Activated T-helper 2 cell treated with anti-CD3 and anti-CD28 coated beads, Interferon-gamma antibody, Interleukin-2, Interleukin-4, amounts not matched to agents 10 μg/mL and 5 μg/mL and 100 μg/mL, durations not matched to agents 14 hours and 24 hours and 36 hours (primary cell): Measurements from ENCODE around the gene PADI1. TPM values are rescaled to one million over a fixed set of nuclear protein-coding genes. Genes with fewer than 3 reads are reported as not detected.

Source experiments
- DNase-seq: peaks from one replicate; pipeline ENCODE4 v3.0.0; 2021; ENCODE audit warnings: low spot score
- H3K27ac Mint-ChIP-seq: one replicate; pipeline ENCODE4 v1.8.0; 2021; ENCODE audit warnings: mixed read lengths
- H3K27me3 Mint-ChIP-seq: one replicate; pipeline ENCODE4 v1.8.0; 2021; ENCODE audit warnings: low read depth, mixed read lengths
- H3K36me3 Mint-ChIP-seq: one replicate; pipeline ENCODE4 v1.8.0; 2021; ENCODE audit warnings: low read depth, mixed read lengths
- H3K4me1 Mint-ChIP-seq: one replicate; pipeline ENCODE4 v1.8.0; 2021; ENCODE audit warnings: low read depth, mixed read lengths
- H3K4me3 Mint-ChIP-seq: one replicate; pipeline ENCODE4 v1.8.0; 2021; ENCODE audit warnings: low read depth, mild to moderate bottlenecking, moderate library complexity, mixed read lengths
- H3K9me3 Mint-ChIP-seq: one replicate; pipeline ENCODE4 v1.8.0; 2021; ENCODE audit warnings: mixed read lengths
- intact Hi-C: fragments of 100-400 bp; cut with micrococcal nuclease; formaldehyde crosslinking; loops from one replicate; pipeline ENCODE4 v1.15.1; 2023
- total RNA-seq: library from RNA; stranded (reverse); gene quantifications from 2 replicates; pipeline ENCODE4 v1.2.3, GENCODE V29; 2022

PADI1 gene
- total RNA-seq, 1 donor from 2014 or later, result not detected

DNA sequence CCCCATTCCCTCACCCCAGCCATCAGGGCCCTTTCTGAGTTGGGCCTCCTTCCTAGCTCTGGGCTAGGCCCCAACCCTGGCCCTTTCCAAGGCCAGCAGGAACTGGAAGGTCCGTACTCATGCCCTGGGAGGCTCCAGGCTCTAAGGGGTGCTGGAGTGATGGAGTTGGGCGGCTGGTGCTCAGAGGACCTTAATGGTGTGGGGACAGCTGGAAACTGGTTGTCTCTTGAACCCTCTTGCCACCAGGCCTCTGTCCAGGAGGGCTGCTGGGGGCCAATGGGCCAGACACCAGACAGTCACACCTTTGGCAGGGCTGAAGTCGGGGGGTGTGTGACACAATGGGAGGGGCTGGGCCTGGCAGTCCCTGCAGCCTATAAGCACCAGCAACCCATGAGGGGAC lies 9.2 kb upstream of the PADI1 start:
- Mint-ChIP-seq H3K36me3 (no peaks in the 10 kb centered on the region), H3K27me3 (peaks cover 4% of the 10 kb centered on the region), H3K9me3 (no peaks in the 10 kb centered on the region), H3K27ac (no peak overlapping the region), H3K4me1 (peaks cover 5% of the 10 kb centered on the region), H3K4me3 (no peak overlapping the region)
- DNase-seq, result no peak
- intact Hi-C loops, result no loop called here

GRCh38 chr1:17196496-17197185 lies 8.3 kb upstream of the PADI1 start:
- intact Hi-C loops, result no loop called here
- no peak for DNase-seq

GRCh38 chr1:17197696-17198095 lies 7.2 kb upstream of the PADI1 start:
- Mint-ChIP-seq H3K4me3 (no peak overlapping the region), H3K27ac (no peak overlapping the region), H3K27me3 (peaks cover 4% of the 10 kb centered on the region), H3K36me3 (no peaks in the 10 kb centered on the region), H3K4me1 (peaks cover 17% of the 10 kb centered on the region), H3K9me3 (no peaks in the 10 kb centered on the region)
- DNase-seq, result no peak
- intact Hi-C loops, result no loop called here

More at GRCh38 chr1:17196496-17197185, 8.3 kb upstream of the PADI1 start:
- no peak overlapping the region for H3K27ac Mint-ChIP-seq
- H3K36me3 Mint-ChIP-seq, result no peaks in the 10 kb centered on the region
- peaks cover 13% of the 10 kb centered on the region for H3K4me1 Mint-ChIP-seq
- H3K4me3 Mint-ChIP-seq, result no peak overlapping the region
- H3K27me3 Mint-ChIP-seq, result peaks cover 4% of the 10 kb centered on the region
- H3K9me3 Mint-ChIP-seq, result no peaks in the 10 kb centered on the region

DNA sequence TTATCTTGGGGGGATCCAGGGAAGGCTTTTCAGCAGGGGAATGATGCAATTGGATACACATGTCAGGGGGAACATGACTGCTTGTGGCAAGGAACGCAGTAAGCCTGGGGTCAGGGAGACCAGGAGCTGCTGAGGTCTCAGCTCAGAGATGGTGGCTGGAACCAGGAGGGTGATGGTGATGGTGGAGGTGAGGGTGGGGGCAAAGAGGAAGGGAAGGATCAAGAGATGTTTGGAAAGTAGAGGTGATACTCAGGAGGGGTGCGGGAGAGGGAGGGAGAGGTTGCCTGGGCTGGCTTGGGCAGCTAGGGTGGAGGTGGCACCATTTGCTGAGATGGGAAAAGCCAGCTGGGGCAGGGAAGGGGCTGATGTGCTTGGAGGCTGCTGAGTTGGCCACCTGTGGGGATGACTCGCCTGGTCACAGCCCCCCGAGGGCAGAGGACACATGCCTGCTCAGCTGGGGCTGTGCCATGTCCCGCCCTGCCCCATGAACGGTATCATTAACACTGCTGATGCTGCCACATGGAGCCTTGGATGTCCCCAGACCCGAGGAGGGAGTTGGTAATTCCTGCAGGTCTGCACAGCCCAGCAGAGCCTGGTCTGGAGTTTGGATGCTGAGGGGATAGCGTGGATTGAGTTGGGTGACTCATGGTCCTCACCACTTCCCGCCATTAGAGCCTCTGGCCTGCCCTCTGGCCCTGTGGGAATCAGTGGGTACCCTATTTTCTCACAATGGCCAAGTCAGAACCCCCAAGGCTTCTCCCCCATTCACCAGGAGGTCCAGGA lies 6.3 kb upstream of the PADI1 start:
- Mint-ChIP-seq H3K9me3 (no peaks in the 10 kb centered on the region), H3K36me3 (no peaks in the 10 kb centered on the region), H3K4me1 (peaks cover 25% of the 10 kb centered on the region), H3K4me3 (no peak overlapping the region), H3K27ac (no peak overlapping the region), H3K27me3 (peaks cover 6% of the 10 kb centered on the region)
- no peak for DNase-seq
- intact Hi-C loops, result no loop called here

DNA sequence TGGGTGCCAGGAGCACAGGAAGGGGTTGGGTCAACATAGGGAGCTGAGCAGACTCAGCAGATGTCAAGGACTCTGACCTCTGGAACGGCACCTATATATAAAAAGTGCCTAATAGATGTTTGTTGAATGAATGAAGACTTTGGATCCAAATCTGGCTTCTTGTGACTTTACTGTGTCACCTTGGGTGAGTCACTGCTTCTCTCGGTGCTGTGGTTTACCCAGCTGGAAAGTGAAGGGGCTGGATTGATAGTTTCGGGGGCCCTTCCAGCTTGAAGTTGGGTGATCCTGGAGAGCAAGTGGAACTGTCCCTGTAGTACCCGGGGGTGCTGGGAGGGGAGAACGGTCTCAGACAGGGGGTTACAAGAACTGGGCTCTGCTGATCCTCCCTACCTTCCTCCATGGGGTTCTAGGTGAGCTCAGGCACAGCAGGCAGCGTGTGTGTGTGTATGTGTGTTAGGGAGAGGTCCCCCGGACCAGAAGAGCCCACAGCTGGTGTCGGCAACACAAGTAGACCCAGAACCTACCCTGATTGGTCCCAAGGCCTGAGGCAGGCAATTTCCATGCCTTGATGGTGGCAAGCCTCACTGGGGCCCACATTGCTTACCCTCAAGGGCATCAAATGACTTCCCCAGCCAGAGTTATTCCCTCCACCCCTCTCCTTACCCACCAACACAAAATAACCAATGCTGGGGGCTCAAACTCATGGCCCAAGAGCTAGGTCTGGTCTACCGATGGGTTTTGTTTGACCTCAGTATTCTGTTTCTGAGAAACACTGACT lies 5.5 kb upstream of the PADI1 start:
- Mint-ChIP-seq H3K9me3 (no peaks in the 10 kb centered on the region), H3K27me3 (peaks cover 6% of the 10 kb centered on the region), H3K36me3 (no peaks in the 10 kb centered on the region), H3K27ac (no peak overlapping the region), H3K4me3 (no peak overlapping the region), H3K4me1 (peaks cover 31% of the 10 kb centered on the region)
- intact Hi-C loops, result no loop called here
- no peak for DNase-seq

DNA sequence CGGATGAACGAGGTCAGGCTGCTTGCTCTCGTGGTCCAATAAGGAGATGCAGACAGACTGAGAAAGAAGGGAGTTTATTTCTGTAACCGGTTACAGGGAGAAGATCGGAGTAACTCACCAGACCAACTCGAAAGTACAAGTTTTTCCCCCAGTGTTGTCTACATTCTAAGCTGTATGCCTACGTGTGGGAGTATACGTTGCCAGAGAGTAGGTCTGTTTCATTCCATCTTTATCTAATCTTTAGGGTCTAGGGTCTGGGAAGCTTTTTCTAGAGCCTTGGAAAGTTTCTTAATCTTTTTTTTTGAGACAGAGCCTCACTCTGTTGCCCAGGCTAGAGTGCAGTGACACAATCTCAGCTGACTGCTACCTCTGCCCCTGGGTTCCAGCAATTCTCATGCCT lies 4.7 kb upstream of the PADI1 start:
- Mint-ChIP-seq H3K36me3 (no peaks in the 10 kb centered on the region), H3K27ac (no peak overlapping the region), H3K27me3 (peaks cover 8% of the 10 kb centered on the region), H3K9me3 (no peaks in the 10 kb centered on the region), H3K4me1 (peaks cover 32% of the 10 kb centered on the region), H3K4me3 (no peak overlapping the region)
- no peak for DNase-seq
- intact Hi-C loops, result no loop called here

GRCh38 chr1:17200756-17201155 lies 4.2 kb upstream of the PADI1 start:
- no peak overlapping the region for H3K4me3 Mint-ChIP-seq
- no peaks in the 10 kb centered on the region for H3K36me3 Mint-ChIP-seq
- intact Hi-C loops, result no loop called here
- DNase-seq, result no peak
- peaks cover 32% of the 10 kb centered on the region for H3K4me1 Mint-ChIP-seq
- no peak overlapping the region for H3K27ac Mint-ChIP-seq
- H3K9me3 Mint-ChIP-seq, result no peaks in the 10 kb centered on the region
- peaks cover 8% of the 10 kb centered on the region for H3K27me3 Mint-ChIP-seq

DNA sequence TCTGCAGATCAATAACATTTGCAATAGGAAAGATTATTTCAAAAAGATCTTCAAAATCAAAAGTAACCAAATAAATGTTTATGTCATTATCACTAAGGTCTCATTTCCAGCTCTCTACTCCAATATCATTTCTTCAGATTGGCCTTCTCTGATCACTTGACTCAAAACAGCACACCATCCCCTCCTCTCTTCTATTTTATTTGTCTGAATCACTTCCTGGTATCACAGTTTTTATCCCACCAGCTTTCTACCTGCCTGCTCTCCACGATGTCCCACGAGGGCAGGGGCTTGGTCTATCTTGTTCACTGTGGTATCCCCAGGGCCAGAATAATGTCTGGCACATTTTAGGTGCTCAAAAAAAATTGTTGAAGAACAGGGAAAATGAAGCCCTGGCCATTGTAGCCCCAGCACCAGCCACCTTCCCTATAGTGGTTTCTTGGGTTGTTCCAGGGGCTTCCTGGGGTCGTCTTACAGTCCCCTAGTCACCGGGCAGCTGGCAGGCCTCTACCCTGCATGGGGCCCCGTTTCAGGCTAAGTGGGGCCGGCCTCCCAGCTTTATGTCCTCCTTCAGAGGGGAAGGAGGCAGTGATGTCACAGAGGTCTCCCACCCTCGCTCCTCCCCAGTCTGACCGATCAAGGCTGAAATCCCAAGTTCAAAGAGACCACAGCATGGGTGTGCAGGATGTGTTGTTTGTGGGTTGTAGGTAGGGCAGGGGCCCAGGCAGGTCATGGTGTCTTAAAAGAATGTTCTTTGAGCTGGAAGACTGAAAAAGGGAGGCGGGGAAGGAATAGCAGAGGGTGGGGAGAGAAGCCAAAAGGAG lies 3.5 kb upstream of the PADI1 start:
- peaks cover 32% of the 10 kb centered on the region for H3K4me1 Mint-ChIP-seq
- DNase-seq, result peak; percentile 16
- H3K9me3 Mint-ChIP-seq, result no peaks in the 10 kb centered on the region
- no peaks in the 10 kb centered on the region for H3K36me3 Mint-ChIP-seq
- H3K27me3 Mint-ChIP-seq, result peaks cover 8% of the 10 kb centered on the region
- H3K27ac Mint-ChIP-seq, result peak overlapping the region; percentile 35
- intact Hi-C loops, result no loop called here
- no peak overlapping the region for H3K4me3 Mint-ChIP-seq

GRCh38 chr1:17205652-17206051 lies 724 bp downstream of the PADI1 start:
- Mint-ChIP-seq H3K27ac (no peak overlapping the region), H3K4me1 (peaks cover 35% of the 10 kb centered on the region), H3K9me3 (no peaks in the 10 kb centered on the region), H3K27me3 (peaks cover 5% of the 10 kb centered on the region), H3K4me3 (no peak overlapping the region), H3K36me3 (no peaks in the 10 kb centered on the region)
- DNase-seq, result no peak
- intact Hi-C loops, result no loop called here

DNA sequence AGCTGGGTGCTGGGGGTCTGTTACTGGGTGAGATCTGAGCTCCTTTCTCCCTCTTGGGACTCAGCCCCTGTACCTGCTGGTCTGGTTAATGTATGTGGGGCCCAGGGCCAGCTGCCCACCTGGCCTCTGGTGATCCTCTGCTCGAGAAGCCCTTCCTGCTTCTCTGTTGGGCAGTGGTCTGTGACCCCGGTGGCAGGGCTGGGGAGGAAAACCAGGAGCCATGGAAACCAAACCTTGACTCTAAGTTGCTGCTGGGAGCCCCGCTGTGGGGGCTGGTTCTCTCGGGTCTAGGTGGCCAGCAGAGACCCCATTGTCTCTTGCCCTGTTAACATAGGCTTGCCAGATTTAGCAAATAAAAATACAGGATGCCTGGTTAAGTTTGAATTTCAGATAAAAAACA lies 1.3 kb downstream of the PADI1 start:
- peaks cover 5% of the 10 kb centered on the region for H3K27me3 Mint-ChIP-seq
- intact Hi-C loops, result no loop called here
- DNase-seq, result no peak
- no peaks in the 10 kb centered on the region for H3K9me3 Mint-ChIP-seq
- H3K27ac Mint-ChIP-seq, result no peak overlapping the region
- no peaks in the 10 kb centered on the region for H3K36me3 Mint-ChIP-seq
- H3K4me1 Mint-ChIP-seq, result peaks cover 31% of the 10 kb centered on the region
- H3K4me3 Mint-ChIP-seq, result no peak overlapping the region

DNA sequence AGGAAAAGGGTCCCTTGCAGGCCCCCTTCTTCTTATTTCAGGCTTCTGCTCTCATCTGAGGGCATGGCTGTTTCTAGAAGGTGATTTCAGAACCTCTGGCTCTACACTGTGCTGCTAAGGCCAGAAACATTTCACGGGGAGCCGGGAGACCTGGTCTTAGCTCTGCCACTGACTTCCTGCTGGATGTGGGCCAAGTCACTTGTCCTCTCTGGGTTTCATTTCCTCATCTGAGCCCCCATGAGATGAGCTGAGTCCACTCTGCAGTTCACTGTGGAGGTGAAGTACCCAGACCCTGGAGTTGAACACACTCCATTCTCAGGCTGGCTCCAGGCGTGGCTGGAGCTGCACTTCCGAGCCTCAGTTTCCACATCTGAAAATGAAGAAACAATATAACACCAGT lies 2.1 kb downstream of the PADI1 start:
- no peak for DNase-seq
- Mint-ChIP-seq H3K27ac (no peak overlapping the region), H3K27me3 (peaks cover 5% of the 10 kb centered on the region), H3K4me3 (no peak overlapping the region), H3K9me3 (no peaks in the 10 kb centered on the region), H3K36me3 (no peaks in the 10 kb centered on the region), H3K4me1 (peaks cover 24% of the 10 kb centered on the region)
- intact Hi-C loops, result no loop called here

DNA sequence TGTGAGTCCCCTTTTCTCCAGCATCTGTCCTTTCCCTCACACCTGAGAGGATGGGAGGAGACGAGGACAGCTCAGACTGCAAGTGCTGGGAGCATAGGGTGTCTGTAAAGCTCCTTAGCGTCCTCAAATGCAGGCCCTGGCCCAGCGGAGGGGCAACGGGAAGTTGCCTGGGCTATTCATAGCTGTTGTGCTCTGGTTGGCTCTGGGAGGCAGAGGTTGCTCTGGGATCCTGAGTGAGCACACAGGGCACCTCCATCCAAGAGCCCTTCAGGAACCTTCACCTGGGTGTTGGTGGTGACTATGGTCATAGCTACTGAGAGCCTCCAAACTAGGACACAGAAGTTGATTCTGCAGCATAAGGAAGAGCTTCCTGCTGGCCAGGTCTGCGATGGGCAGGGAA lies 2.6 kb downstream of the PADI1 start:
- Mint-ChIP-seq H3K9me3 (no peaks in the 10 kb centered on the region), H3K27ac (no peak overlapping the region), H3K4me3 (no peak overlapping the region), H3K4me1 (peaks cover 24% of the 10 kb centered on the region), H3K36me3 (no peaks in the 10 kb centered on the region), H3K27me3 (peaks cover 5% of the 10 kb centered on the region)
- DNase-seq, result no peak
- intact Hi-C loops, result no loop called here
